COLO668 (cell line): ENCODE measurements around the gene SEPTIN2.
A peak's percentile ranks its signal among the peaks of the same experiment; 100 is the strongest.
"Not testable (repeated sequence)": the region's sequence is repeated elsewhere in the genome, so short reads cannot be mapped to it uniquely, and the experiment has no call there.

ENCODE experiments used
- DNase-seq: peaks from one replicate; lab custom pipeline; 2025; ENCODE audit not compliant: unreplicated experiment; lab: John Stamatoyannopoulos, UW

The SEPTIN2 gene

DNA sequence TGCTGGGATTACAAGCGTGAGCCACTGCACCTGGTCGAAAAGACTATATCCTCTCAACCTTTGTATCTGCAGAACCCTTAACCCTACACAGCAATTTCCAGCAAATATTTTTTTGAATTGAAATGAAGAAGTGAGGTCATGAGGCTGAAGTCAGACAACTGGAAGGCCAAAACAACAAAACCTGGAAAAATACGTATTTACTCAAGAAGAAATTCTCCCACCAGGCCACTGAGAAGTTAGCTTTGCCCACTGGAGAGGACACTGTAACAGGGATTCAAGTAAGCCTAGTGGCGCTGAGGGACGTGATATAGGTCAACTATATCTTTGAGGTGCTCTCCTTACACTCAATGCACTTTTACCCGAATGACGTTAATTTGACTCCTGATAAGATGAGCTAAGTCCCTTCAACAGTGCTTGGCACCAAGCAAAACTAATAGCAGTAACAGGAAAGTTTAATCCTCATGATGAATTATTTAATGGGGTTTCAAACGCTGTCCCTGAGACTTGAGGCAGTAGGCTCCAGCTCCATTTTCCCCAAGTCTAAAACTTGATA, 2.1 kb upstream of the SEPTIN2 start:
- DNase-seq = no peak

- DNase-seq = peak; percentile 75
These were observed 1.3 kb upstream of the SEPTIN2 start for GRCh38 chr2:241314226-241315092.

DNA sequence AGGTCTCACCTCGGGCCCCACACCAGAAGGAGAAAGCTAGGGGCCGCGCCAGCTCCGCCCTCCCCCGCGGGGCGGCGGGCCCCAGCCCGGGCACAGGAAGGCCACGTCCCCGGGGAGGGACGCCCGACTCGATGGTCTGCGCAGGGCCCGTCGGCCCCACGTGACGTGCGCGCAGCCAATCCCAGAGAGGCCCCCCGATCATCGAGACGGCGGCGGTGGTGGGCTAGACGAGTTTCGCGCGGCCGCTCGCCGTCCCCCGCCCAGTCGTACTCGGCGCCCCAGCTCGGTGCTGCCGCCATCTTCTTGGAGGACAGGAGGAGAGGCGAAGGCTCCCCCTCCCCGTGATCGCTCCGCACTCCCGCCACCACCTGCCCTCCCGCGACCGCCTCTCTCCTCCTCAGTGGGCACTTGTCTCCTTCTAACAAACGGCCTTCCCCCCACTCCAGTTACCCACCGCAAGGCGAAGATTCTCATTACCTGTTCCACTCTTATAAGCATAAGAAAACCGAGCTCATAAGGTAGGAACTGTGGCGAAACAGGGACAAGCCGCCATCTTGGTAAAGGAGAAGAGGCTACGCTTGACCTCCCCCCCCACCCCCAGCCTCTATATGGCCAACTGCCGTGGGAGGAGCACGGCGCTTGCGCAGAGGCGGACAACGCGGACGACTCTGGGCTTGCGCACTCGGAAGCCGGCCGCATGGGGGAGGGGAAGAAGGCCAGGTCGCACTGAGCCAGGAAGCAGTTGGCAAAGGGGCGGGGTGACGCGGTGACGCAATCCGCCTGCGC, 439 bp upstream of the SEPTIN2 start, which contains the start of gene HDLBP:
TSS of gene HDLBP (minus strand) at position 580 of the 786 bp plus-strand sequence. CDS start 48,803 bp downstream, outside the sequence.
- peak; percentile 99 for DNase-seq

GRCh38 chr2:241316825-241317224, 1.1 kb downstream of the SEPTIN2 start:
- DNase-seq = no peak

- DNase-seq = no peak
These were observed 1.7 kb downstream of the SEPTIN2 start for GRCh38 chr2:241317391-241317790.

DNA sequence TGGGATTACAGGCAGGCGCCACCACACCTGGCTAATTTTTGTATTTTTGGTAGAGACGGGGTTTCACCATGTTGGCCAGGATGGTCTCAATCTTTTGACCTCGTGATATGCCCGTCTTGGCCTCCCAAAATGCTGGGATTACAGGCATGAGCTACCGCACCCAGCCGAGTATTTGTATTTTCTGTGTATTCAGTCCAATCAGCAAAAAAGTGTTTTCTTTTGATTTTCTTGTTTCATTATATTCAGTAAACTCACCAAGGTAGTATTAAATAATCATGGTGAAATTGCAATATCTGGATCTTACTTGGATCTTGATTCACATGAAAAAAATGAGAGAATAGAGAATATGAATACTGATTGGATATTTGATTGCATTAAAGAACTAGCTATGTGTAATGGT, 3.1 kb downstream of the SEPTIN2 start:
- DNase-seq = not testable (repeated sequence)

DNA sequence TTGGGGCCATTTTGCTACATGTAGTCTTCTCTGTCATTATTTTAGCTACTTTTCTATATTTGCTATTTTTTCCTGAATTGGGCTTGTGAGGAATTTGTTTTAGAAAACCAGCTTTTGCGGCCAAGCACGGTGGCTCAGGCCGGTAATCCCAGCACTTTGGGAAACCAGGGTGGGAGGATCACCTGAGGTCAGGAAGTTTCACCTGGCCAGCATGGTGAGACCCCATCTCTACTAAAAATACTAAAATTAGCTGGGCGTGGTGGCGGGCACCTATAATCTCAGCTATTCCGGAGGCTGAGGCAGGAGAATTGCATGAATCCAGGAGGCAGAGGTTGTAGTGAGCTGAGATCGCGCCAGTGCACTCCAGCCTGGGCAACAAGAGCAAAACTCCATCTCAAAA, 4.7 kb downstream of the SEPTIN2 start:
- DNase-seq = no peak

DNA sequence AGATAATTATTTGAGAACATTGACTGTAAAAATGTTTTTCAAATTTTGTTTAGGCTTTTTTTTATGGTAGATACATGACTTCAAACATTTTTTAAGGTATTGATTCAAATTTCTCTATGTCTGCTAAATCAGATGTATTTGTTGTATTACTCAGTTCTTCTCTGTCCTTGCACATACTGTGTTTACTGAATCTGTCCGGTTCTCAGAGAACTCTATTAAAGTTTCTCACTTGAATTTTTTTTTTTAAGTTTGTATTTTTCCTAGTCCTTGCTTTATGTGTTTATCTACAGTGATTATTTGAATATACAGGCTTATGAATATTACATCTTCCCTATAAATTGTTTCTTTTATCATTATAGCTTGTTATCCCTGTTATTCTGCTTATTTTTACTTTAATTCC, 5.3 kb downstream of the SEPTIN2 start:
- DNase-seq = no peak

DNA sequence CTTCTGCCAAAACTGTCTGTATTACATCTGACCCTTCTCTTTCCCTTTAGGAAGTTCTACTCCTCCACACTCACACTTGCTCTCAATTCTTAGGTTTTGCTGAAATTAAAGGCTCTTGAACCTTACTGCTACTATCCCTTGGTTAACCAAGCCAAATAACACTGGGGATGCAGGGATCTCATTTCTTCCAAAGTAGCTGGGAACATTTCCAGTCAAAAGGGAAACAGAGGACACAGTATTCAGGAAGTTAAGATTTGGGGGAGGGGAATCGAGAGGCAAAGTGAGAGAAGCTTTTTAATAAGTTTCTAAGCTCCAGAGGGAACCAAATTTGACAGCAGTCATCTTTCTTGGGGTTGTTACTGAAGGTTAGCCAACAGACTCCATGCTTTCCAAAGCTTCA, 6.2 kb downstream of the SEPTIN2 start:
- DNase-seq = no peak

DNA sequence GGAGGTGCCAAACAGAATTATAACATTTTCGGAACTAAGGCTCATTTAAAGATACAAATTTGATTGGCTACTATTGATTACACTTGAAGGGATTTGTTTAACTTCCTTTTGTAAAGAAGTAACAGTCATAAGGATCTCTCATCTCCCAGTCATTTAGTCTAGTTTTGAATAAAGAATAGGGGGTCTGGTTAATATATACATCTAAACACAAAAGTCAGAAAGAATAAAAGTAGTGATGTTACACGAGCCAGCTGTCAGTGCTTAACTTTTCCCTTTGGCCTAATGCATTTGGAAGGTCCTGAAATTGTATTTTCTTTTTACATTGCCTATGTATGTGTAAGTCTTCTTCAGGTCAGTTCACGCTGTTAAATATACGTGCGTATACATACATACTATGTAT, 8.1 kb downstream of the SEPTIN2 start:
- no peak for DNase-seq

DNA sequence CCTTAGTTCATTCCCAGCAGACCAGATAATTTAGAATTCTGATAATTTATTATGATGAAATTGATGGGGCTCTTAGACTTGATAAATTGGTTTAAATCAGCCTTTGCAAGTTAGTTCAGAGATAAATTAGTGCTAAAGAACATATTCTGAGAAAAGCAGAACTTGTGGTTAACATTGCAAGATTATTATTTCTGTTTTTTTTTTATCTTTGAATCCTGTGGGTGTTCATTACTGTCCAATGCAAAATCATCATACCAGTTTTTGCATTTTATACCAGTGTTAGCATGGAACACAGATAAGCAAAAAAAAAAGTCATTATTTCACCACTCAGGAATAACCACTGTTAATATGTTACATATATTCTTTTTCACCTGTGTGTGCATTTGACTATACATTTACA, 9.1 kb downstream of the SEPTIN2 start:
- DNase-seq = no peak

GRCh38 chr2:241325257-241325656, 9.5 kb downstream of the SEPTIN2 start:
- DNase-seq = no peak

DNA sequence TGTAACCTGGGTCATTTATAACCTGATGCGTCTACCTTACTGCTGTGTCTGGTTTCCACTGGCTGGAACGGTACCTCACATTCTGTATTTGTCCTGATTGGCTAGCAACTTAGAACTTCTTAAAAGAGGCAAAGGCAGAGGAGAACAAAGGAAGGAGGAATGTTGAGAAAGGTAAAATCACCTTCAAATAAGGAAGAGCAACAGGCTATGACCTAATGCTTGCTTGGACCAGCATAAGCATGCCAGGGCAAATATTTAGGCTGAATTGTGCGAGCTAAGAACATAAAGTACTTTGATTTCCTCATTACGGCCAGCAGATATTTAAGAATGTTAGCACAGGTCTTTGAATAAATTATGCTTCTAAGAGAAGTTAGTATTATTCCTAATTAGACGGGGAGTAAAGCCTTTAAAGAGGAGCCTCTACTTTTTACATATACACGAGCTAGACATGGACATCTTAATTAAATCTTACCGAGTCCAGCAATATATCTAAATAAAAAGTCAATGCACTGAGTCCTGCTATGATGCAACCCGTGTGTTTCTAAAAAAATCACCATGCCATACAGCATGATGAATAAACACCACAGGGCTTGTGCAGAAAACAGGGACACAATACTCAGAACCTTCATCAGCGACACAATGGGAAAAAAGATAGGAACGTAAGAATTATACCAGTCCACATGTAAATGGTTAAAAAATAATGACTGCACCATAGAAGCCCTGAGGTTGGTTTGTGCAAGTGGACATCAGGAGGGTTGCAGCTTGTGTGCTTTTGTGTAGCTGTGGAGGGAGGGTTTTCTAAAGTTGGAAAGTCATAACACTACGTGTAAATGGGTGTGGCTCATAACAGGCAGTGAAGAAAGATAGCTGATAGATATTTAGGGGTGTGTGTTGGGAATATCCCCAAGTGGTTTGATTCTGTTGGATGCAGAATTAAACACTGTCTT, 14.2 kb downstream of the SEPTIN2 start:
- DNase-seq = no peak

- no peak for DNase-seq
These were observed 14.9 kb downstream of the SEPTIN2 start for GRCh38 chr2:241330616-241330981.

DNA sequence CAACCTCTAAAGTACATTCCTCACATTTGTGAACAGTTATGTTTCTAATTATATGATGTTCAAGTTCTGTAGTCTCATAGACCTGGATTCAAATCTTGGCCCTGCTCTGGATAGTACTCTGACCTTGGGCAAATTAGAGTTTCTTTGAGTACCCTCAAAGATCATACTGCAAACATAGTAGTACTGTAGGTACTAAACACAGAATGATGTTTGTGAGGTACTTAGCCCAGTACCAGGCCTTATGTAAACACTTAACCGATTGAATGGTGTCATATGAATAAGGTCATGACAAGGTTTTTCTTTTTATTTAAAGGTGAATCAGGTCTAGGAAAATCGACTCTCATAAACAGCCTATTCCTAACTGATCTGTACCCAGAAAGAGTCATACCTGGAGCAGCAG, 19.1 kb downstream of the SEPTIN2 start:
- DNase-seq = no peak

DNA sequence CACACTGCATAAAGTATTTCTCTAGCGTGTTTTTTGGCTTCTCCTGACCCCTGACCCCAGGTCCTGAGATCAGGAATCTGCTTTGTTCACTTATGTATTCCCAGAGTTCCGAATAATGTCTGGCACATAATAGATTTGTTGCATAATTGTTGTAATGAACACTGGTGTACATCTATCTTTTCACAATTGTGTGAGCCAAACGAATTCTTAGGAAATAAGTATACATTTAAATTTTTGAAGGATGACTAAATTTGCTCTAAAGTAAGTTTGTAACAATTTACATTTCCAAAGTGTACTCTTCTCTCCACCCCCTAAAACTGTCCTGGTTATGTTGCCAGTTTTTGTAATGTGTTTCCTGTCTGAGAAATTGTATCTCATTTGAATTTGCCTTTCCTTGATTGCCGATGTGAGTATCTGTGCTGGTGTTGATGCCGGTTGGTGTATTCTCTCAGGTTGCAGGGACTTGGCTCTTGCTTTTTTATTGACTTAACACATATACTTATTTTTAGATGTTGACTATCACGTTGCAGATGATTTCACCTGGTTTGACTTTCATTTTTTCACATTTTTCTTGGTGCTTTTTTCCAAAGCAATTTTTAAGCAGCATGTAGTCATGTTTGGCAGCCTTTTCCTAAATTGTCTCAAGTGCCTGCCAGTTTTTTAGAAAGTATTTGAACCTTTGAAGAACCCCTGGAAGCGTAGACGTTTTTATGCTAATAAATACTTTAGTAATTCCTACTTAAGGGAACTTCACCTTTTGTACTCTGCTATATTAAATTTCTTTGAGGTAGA, 24.3 kb downstream of the SEPTIN2 start:
- DNase-seq = no peak

DNA sequence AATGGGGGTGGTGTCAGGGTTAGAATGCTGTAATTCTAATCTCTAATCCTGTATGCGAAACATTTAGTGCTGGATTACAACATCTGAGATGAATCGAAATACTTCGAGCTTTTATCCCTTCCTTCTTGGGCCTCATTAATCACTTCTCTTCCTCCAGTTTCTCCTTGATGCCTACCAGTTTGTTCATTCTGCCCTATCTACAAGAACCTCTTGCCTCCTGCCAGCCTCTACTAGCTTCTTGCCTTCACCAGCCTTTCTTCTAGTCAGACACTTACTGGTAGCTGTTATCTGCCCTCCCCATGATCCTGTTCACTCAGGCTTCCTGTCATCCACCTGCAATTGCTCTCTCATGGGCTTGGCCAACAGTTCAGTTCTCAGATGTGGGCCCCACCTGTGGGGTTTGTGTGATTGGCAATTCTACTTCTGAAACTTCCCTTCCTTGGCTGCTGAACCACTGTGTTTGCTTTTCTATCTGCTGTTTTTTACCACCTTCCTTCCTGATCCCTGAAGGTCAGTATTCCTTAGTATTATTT, 25.0 kb downstream of the SEPTIN2 start:
- no peak for DNase-seq

- DNase-seq = no peak
These were observed 29.4 kb downstream of the SEPTIN2 start for GRCh38 chr2:241344925-241345651.

DNA sequence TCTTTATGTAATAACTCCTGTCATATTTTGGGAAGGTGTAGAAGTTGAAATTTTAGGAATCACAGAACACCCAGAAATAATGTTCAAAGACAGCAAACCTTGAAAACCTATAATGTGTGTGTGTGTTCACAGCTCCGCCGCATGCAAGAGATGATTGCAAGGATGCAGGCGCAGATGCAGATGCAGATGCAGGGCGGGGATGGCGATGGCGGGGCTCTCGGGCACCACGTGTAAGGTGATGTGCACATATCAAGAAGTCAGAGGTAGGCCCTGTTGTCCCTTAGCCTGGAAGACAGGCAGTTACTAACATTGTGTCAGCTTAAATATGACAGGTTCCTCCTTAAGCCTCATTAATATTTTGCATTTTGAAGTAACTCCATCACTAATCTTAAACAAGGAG, 34.2 kb downstream of the SEPTIN2 start:
- DNase-seq = no peak
